HG02840 (cell line): ENCODE data around the gene BICC1.

Source experiments
- ATAC-seq: cut with Tn5 transposase; IDR thresholded peaks from one replicate; pipeline ENCODE4 v1.9.1; 2021; ENCODE audit warnings: mild to moderate bottlenecking, moderate library complexity, moderate number of reproducible peaks; ENCODE audit not compliant: unreplicated experiment, low FRiP score

BICC1 gene

DNA sequence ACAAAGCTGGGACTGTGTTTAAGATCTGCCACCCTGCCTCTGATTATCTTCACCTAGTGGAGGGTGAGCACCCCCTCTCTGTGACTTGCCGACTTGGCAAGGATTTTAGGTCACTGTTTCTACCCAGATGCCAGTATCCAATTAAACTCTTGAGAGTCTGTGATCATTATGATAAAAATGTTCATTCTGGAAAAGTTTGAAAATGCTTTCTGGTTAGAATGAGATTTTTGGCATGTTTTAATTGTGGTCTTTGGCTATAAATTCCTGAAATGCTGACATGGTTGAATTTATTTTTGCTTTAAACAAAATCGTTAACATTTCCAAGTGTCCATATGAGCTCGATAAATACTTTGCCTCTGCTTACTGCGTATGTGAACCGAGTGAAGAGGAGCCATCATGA, 221.4 kb downstream of the BICC1 start:
- no peak for ATAC-seq

DNA sequence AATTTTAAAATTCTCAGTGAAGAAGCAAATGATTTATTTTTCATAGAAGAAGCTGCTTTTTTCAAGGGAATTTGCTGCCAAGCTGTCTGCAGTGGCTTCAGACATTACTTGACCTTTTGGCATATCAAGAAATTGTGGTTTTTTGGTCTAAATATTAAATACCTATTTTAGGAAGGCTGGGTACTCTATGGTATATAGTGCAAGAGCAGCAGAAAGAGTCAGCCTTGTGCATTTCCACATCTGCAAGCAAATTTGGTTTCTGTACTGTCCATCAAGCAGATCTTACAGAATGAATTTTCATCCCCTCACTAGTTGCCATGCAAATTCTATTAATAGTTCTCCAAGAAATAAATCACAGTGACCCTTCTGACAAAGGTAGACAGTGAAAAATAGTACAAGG, 222.0 kb downstream of the BICC1 start:
- no peak for ATAC-seq

GRCh38 chr10:58735087-58735486, 222.4 kb downstream of the BICC1 start:
- no peak for ATAC-seq

- no peak for ATAC-seq
These were observed 228.1 kb downstream of the BICC1 start for GRCh38 chr10:58740620-58741369.

DNA sequence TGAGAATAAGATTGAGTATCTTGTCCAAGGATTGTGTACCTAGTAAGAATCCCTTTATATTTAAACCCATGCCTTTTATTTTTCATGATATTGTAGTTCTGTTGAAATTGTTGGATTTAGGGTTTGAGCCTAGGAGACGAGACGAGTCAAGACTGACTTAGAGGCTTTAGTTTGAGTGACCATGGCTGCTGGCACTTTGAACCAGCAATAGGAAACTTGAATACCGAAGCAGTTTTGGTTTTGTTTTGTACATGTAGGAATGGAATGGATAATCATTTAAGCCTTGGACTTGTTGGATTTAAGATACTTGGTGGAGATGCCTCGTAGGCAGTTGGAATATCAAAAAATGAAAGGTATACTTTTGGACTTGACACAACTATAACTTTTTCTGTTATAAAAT, 229.0 kb downstream of the BICC1 start:
- no peak for ATAC-seq

GRCh38 chr10:58742141-58742540, 229.5 kb downstream of the BICC1 start:
- ATAC-seq, result no peak

- no peak for ATAC-seq
These were observed 230.9 kb downstream of the BICC1 start for GRCh38 chr10:58743466-58744115.

DNA sequence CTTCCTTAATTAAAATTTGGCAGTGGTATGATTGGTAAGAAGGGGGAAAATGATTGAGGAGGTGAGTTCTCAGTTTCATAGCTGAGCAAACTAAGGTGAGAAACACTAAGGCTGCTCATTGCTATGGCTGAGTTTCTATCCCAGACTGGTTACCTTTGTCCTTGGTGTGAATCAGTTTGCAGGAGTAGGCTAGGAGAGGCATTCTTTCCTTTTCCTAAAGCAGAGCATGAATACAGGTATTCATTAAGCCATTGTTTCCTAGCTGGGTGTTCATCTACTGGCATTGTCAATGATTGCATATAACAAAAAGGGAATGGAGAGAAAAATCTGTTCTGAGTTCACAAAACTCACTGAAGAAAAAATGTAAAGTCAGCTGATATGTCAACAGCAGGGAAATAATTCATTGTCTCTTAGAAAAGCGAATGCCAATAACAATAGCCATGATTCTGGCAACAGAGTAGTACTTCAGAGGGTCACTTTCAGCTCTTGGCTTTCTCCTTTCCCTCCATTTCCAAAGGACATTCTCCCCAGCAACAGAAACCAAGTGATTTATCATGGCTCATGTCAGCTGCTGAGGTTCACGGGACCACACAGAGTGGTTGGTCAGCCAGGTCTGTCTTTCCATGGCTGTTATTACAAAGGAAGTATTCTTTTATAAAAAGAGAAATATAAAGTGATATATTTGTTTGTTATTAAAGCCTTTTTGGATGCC, 234.0 kb downstream of the BICC1 start:
- no peak for ATAC-seq

- ATAC-seq, result no peak
These were observed 235.0 kb downstream of the BICC1 start for GRCh38 chr10:58747687-58748086.

DNA sequence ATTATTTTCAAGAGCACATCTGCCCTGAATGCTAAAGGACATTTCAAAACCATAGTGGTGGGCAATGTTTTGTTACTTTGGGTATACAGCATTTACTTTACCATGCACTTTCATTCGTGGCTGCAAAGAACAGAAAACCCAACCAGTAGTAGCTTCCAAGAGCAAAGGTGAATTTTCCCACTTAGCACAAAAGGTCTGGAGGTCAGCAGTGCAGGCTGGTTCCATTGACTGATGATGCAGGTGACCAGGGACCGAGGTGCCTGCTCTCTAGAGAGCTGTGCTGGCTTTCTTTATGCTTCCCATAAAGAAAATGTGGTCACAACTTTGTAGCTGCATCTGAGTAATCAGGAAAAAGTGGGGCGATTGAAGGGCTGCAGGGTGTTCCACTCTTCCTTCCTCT, 240.0 kb downstream of the BICC1 start:
- no peak for ATAC-seq

DNA sequence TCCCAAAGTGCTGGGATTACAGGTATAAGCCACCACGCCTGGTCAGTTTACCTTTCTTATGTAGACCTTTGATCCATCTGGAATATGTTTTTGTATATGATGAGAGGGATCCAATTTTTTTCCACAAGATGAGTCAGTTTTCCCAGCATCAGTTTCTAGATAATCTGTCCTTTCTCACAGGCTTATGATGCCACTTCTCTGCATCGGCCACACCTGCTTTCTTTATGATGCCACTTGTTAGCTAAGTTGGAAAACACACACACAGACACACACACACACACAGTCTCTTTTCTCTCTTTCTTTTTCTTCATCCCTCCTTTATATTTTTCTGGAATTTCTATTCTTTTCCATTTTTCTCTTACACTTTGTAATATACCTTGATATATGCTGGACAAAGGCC, 240.8 kb downstream of the BICC1 start:
- ATAC-seq, result no peak

- ATAC-seq, result no peak
These were observed 242.0 kb downstream of the BICC1 start for GRCh38 chr10:58754469-58755339.

GRCh38 chr10:58755340-58755610, 242.6 kb downstream of the BICC1 start:
- no peak for ATAC-seq

GRCh38 chr10:58755677-58756076, 243.0 kb downstream of the BICC1 start:
- no peak for ATAC-seq

- no peak for ATAC-seq
These were observed 243.6 kb downstream of the BICC1 start for GRCh38 chr10:58756130-58756719.

GRCh38 chr10:58757352-58758065, 244.8 kb downstream of the BICC1 start:
- no peak for ATAC-seq

DNA sequence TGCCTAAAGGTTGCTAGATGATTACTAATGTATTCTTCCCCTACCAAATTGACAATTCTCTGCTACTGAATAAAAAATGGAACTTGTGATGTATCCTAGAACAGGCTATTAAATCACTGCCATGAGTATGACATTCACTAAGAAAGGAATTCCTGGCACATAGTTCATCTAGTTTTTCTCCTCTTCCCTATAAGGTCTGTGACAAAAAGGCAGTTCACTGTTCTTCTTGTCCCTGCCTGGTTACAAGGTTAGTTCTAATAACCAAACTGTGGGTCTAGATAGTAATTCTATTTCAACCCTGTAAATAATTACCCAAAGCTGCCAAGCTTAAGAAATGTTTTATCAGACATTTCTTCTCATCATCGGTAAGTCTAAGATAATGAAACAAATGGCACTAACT, 245.6 kb downstream of the BICC1 start:
- no peak for ATAC-seq

GRCh38 chr10:58764087-58764747, 251.5 kb downstream of the BICC1 start:
- ATAC-seq, result no peak

DNA sequence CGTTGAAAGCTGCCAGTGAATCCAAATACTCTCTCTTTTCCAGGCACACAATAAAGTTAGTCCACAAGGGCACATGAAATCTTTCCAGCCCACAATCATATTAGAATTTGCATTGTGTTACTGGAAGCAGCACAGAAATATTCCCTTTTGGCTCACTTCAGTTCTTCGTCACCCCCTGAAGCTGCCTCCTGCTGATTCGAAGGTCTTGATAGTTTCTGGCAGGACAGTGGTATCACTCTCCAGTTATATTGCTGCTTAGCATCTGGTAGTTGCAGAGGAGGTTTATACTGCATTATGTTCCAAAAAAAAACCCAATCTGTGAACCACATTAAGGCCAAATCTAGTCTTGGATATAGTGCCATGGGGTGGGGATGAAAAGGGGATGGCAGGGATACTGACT, 253.2 kb downstream of the BICC1 start:
- ATAC-seq, result no peak
